GM19238 (cell line): Measurements from ENCODE around the gene PCAT6.
A peak's percentile ranks its signal among the peaks of the same experiment; 100 is the strongest.
"Not testable (repeated sequence)": the region's sequence is repeated elsewhere in the genome, so short reads cannot be mapped to it uniquely, and the experiment has no call there.

ENCODE experiments used
- DNase-seq: peaks from one replicate; pipeline ENCODE4 v3.0.0; 2011; ENCODE audit warnings: low spot score; ENCODE audit not compliant: insufficient read length

PCAT6 gene

DNA sequence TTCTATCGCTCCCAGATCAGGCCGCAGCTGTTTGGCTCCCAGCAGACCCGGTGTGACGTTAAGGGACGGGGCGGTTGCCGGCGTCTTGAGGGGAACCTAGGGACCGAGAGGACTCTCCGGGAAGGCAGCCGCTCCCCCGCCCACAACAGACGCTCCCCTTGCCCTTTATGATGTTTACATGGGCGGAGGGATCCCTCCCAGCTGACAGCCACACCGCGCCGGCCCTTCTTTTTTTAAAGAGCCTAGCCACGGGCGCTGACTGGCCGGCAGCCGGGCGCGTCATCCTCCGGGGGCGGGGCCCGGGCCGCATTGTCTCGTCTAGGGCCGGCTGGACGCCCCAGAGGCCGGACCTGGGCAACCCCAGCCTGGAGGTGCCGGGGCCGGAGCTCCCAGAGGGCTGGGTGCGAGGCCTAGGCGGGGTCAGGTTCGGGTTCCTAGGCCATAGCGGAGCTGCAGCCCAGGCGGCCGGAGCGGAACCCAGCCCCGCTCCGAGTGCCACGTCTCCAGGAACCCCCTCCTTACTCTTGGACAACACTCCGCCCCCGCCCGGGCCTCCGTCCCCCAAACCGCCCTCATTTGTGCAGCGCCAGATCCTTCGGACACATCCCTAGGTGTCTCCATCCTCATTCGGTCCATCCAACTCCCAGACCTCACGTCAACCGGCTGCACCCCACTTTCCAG is at the start of gene PCAT6:
PCAT6 (plus strand) TSS at position 340 of the 681 bp plus-strand sequence.
- peak; percentile 93 for DNase-seq

DNA sequence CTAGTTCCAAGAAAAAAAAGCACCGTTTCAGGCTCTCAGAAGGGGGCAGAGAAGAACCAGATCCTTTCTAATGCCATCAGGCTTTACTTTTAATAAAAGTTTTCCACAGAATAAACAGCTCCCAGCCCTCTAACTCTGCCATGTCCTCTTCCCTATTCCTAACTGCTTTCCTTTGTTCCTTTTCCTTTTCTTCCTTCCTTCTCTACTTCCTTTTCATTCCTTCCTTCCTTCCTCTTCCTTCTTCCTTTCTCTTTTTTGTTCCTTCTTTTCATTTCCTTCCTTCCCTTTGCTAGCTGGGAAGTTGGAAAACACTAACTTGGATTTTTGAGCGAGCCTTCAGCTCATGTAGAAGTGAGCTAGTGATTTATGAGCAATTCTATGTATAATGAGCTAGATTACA is 48.7 kb upstream of the PCAT6 start:
- no peak for DNase-seq

DNA sequence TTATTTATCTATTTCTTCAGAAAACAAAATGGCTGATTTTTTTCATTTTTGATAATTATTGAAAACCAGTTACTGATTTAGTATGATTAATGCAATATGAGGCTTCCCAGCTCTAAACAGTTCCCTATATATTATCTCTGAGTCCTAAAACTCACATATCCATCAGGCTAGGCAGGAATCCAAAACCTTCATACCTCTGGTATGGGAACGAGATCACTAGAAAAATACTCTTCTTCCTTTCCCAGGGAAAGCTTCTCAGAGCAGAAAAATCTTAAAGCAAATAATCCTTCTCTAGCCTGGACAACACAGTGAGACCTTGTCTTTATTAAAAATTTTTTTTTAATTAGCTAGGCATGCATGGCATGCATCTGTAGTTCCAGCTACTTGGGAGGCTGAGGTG is 45.0 kb upstream of the PCAT6 start:
- no peak for DNase-seq

DNA sequence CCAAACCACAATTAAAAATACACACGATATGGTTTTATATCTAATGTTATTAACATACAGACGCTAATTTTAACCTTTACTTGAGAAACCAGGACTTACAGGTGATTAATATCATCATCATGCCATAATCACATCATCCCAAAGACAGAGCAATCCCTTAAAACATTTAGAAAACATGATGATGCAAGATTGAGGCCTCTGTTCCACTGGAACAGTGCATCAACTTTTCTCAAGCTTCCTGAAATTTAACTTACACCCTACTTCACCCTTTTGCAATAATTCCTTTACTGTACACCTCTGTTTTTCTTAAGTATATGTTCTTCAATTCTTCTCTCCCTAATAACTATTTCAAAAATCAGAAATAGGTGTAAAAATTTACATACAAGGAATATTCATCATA is 40.6 kb upstream of the PCAT6 start:
- DNase-seq, result no peak

DNA sequence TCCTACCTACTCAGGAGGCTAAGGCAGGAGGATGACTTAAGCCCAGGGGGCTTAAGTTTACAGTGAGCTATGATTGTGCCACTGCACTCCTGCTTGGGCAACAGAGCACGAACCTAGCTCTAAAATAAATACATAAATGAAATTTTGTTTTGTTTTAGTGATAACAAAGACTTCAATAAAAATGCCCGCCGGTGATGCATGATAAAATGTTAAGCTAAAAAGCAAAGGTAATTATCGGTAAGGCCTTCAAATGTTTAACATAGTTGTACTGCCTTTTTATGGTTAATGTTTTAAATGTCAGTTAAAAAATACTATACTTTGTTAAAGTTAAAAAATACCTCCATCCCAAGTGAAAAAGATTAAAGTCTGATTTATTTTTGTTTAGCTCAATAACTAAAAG is 29.6 kb upstream of the PCAT6 start:
- DNase-seq, result no peak

DNA sequence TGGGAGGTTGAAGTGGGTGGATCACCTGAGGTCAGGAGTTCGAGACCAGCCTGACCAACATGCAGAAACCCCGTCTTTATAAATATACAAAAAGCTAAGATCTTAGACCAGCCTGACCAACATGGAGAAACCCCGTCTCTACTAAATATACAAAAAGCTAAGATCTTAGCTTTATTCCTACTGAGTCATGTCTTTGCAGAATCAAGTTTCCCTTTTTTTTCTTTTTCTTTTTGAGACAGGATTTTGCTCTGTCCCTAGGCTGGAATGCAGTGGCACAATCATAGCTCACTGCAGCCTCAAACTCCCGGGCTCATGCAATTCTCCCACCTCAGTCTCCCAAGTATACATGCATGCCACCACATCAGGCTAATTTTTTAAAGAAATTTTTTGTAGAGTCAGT is 23.9 kb upstream of the PCAT6 start:
- DNase-seq, result no peak

DNA sequence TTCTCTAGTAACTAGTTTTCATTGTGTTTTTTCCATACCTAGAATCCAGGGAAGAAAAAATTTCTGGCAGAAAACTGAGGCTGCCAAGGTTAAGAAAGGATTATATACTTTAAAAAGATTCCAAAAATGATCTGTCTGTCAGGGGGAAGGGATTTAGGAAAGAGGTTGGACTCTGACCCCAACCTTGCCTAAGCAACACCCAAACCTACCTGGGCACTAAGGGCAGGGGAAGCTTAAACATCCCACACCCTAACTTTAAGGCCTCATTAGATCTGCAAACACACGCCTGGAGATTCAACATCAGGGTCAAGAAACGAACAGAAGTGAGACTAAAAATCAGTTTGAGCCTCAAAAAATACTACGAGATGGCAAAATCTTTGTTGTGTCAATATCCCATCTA is 22.0 kb upstream of the PCAT6 start:
- no peak for DNase-seq

DNA sequence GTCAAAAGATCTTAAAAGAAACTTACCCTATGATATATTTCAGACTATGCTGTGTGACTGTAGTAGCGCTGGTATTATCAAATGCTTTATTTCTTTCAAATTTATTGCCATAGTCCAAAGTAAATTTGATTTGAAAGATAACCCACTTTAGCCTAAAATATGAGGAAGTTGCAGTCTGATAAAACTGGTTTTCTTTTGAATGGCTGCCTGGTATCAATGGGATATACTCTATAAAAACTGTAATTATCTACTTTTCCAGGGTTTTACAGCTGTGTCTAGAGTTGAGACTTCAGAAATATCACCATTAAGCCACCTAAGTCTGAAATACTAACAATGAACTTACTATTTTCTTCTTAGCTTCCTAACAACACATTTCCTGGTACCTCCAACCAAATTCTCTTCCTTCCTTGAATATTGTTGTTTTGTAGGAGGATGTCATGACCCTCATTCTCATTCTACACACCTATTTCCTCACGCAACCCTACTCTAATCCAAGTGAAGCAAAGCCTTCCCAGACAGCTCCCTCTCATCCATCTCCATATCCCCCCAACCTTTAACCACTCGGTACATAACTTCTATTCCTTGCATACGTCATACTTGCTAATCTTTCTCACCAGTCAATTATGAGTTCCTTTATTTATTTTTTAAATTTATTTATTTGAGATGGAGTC is 19.5 kb upstream of the PCAT6 start:
- DNase-seq, result no peak

DNA sequence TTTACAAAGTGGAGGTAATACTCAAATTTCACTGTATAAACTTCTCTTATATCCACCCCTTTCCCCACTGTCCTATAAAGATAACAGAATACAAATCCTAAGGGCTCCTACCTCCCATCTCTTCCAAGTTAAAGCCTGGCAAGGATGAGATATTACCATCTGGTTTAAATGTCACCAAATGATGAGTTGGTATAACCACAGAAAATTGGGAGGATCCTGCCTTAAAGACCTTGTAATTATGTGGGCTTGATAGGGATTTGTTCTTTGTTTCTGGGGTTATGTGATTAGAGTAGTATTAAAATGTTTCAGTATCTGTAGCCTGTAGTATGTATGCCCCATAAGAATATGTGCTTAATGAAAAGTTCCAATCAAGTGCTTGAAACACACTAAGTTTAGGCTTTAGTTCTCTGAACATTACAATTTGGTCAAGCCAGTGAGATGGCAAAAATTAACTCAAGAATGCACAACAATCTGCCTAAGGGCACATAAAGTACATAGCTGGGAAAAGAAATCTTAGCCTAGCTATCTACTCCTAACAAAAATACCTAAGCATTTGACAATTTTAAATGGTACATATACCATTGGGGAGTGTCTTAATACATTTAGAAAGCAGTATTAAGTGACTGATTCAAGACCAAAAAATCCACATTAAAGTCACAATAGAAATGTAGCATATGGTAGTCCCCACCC is 16.6 kb upstream of the PCAT6 start:
- no peak for DNase-seq

DNA sequence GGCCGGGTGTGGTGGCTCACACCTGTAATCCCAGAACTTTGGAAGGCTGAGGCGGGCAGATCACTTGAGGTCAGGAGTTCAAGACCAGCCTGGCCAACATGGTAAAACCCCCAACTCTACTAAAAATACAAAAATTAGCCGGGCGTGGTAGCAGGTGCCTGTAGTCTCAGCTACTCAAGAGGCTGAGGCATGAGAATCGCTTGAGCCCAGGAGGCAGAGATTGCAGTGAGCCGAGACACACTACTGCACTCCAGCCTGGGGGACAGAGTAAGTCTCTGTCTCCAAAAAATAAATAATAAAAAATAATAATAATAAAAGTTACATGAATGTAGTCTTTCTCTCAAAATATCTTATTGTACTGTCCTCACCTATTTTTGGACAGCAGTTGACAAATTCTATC is 15.8 kb upstream of the PCAT6 start:
- DNase-seq, result not testable (repeated sequence)

DNA sequence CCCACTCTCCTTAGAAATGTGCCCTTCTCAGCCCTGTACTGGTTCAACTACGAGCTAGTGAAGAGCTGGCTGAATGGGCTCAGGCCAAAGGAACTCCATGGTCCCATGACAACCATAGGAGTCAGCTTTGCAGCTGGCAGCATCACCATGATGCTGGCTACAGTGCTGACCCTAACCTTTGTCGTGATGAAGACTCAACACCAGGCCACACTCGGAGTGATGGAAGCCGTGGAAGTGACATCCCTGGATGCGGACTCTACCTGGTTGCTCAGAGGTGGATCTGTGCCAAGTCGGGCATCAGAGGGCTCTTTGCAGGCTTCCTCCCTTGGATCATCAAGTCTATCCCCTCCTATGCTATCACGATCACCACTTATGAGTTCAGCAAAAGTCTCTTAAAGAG is 14.1 kb upstream of the PCAT6 start:
- DNase-seq, result no peak

DNA sequence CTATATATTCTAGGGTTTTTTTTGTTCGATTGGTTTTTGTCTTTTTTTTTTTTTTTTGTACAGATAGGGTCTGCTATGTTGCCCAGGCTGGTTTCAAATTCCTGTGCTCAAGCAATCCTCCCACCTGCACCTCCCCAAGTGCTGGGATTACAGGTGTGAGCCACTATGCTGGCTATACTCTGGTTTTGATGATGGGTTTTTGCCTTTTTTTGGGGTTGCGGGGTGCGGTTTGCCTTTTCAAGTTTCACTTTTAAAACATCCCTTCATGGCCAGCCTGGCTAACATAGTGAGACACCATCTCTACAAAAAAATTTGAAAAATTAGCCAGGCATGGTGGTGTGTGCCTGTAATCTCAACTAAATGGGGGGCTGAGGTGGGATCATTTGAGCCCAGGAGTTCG is 12.5 kb upstream of the PCAT6 start:
- no peak for DNase-seq

DNA sequence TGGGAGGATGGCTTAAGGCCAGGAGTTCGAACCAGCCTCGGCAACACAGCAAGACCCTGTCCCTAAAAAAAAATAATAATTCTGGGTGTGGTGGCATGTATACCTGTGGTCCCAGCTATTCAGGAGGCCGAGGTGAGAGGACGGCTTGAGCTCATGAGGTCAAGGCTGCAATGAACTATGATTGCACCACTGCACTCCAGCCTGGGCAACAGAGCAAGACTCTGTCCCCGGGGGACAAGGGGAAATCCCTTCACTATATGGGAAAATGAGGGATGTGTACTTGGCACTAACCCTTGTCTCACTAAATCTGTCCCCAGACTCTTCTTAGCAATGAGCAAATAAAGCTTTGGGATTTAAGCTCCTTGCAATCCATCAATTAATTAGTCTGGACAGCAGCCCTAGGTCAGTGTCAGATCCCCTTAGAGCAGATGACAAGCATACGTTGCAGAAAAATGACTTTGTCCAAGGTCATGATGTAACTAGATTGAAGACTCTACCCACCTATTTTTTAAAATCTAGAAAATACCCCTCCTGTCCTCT is 11.9 kb upstream of the PCAT6 start:
- no peak for DNase-seq

DNA sequence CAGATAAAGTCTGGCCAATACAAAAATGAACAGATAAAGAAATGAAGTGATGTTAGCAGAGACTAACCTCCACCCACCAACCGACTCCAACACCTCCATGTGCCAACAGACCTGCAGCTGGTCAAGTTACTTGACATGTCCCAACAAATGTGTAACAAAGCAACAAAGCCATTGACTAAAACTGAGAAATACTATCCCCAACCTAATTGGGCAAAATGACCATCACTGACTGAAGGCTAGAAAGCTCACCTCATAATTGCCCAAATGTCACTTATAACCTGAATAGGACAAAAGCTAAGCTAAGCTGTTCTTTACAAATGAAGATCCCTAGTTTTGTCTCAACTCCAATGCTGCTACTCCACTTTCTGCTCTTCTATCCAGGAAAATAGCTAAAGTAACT is 10.0 kb upstream of the PCAT6 start:
- no peak for DNase-seq

DNA sequence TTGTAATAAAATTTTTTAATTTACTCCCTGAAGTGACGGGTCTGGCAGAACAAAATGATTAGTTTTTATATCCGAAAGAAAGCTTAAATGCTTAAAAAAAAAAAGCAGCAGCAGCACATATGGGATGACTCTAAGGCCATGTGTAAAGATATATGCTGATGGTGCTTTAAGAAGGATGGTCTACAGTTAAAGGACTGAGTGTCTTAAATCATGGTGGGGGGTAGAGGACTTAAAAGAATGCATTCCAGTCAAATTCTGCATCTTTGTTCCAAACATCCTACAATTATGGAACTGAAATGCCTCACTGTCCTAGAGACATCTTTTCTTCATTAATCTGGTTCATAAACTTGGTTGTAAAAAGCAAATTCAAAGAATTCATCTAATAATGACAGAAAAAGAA is 9.6 kb upstream of the PCAT6 start:
- no peak for DNase-seq

DNA sequence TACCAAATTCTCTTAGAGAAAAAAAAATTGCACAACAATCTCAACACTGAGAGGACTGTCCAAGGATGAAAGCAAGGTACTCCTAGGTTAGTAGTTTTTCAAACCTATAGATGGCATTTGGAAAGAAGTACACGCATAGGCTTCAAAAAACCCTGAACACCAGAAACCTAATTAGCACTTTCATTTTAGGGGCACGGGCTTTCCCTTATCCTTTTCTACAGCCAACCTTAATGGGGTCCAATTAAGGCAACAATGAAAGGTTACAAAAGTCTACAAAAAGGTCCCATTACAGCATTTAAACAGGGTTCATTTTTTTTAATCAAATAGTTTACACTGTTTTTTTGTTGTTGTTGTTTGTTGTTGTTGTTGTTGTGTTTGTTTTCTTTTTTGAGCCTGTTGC is 8.7 kb upstream of the PCAT6 start:
- DNase-seq, result no peak

DNA sequence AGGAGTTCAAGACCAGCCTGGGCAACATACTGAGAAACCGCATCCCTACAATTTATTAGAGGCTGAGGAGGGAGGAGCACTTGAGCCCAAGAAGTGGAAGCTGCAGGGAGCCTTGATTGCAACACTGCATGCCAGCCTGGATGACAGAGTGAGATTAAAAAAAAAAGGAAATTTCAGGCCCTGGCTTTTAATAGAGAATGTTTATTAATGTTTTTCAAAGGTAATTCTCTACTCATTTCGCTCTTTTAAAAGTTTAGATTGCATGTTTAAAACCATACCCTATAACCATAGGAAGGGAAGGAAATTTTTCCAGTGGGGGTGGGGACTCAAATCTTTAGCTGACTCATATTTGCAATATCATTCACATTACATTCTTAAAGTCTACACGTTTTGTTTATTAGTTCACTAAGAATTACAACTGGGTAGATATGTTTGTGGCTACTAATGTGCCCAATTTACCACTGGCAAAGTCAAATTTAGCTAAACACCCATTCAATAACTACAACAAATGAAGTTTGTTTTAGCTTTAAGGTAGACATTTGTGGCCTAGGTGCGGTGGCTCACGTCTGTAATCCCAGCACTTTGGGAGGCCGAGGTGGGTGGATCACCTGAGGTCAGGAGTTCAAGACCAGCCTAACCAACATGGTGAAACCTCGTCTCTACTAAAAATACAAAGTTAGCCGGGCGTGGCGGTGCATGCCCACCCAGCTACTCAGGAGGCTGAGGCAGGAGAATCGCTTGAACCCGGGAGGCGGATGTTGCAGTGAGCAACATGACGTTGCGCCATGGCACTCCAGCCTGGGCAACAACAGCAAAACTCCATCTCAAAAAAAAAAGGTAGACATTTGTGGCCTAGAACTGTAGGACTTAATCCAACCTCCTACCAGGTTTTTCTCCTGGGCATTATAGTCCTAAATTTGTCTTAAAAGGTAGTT is 7.5 kb upstream of the PCAT6 start:
- no peak for DNase-seq

DNA sequence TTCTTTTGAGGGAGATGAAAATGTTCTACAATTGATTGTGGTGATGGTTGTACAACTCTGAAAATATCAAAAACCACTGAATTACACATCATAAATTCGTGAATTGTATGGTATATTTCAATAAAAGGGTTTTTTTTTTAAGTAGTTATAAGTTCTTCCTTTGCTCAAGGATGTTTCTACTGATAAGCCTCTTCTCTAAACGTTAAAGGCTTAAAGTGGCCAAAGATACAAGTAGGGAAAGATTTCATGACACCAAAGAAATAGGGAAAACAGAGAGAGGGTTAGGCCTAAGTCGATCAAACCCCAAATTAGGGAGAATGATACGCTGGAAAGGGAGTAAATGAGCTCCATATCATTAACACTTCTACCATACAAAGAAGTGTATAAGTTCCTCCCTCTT is 6.6 kb upstream of the PCAT6 start:
- DNase-seq, result no peak

DNA sequence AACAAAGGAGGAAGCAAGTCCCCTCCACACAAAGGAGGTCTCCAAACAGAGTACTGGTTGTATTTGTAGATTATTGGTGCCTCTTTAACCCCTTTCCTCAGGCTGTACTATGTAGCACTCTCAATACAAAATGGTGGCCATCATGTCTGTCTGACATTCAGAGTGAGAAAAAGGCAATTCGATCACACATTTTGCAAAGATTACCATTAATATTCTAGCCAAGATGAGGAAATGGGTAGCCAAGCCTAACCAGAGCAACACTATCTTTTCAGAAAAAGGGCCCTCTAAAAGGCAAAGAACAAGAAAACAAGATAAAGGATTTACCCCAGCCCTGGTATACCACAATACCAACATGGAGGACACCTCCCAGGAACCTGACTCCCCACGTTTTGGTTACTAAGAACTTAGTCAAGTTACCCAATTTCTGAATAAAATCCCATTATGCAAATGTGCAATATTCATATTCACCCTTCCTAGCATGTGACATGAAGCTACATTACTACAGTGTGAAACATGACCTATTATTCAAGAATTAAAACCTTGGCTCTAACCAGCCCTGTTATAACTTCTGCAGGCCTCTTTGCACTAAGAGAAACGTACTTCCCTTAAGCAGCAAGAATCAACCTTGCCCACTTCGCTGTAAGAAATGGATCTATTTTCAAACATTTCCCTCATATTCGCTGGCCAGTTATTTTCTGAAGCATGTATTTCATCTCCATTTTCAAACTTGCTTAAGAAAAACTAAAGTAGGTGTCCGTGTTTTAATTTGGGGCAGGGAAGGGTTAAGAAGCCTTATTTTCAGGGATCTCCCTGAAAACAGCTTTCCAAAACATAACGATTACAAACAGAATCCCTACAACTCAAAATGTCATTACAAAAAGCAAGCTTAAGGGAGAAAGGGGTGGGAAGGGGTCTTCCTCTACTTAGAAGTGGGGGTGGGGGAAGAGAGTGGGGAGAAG is 4.6 kb upstream of the PCAT6 start:
- DNase-seq, result no peak

DNA sequence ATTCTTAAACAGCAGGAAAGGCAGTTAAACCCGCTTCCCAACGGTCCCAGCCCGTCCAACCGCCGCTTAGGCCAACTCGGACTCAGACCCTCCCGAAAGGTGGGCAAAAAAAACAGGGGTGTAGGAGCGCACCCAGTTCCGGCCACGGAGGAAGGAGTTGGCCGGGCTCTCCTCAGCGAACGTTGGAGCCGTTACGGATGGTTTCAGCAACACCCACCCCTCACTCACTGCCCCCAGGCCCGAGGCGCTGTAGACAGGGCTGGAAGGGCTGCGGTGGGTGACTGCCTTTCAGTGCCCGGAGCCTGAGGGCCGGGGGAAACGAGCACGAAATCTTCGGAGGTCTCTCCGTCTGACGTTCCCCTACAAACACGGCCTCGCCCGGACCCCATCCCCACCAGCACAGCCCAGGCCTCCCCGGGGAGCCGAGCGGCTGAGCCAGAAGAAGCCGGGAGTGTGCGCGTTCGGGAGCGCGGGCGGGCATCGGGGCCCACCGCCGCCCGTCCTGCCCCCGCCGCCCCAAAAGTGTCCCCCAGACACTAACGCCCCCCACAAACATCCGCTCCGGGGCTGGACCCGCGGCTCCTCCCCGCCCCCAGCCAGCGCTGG is 3.8 kb upstream of the PCAT6 start:
- peak; percentile 23 for DNase-seq
